GM12878 (cell line): Measurements from ENCODE around the gene PATZ1. TPM values are rescaled to one million over a fixed set of nuclear protein-coding genes. Genes with fewer than 3 reads are reported as not detected.

ENCODE experiments used
- ATAC-seq: fragments of 200-7000 bp; cut with Tn5 transposase; 3 replicates; pipeline ENCODE4 v1.9.1; 2020; ENCODE audit warnings: mild to moderate bottlenecking, moderate library complexity
- BruUV-seq: library from RNA; stranded (reverse); fragments of 400-500 nt; replicated peaks from 2 replicates; lab custom pipeline; 2021; lab: Mats Ljungman, UMichigan
- CTCF ChIA-PET: fragments of 300-600 bp; sonication (Branson Sonifier 250); formaldehyde crosslinking; extraction: SDS; loops from one replicate; lab custom pipeline; 2021; ENCODE audit warnings: inconsistent platforms; lab: Yijun Ruan, JAX
- POLR2A ChIA-PET: fragments of 350-600 bp; formaldehyde crosslinking; extraction: SDS; loops from one replicate; lab custom pipeline; 2021; ENCODE audit warnings: inconsistent platforms; lab: Charles Lee
- RAD21 ChIA-PET: fragments of 300-600 bp; sonication (Branson Sonifier 250); formaldehyde crosslinking; loops from one replicate; lab custom pipeline; 2023; ENCODE audit warnings: antibody characterized with exemption; ENCODE audit not compliant: unreplicated experiment; lab: Charles Lee
- SMC1A ChIA-PET: fragments of 300-600 bp; sonication (Branson Sonifier 250); formaldehyde crosslinking; loops from one replicate; lab custom pipeline; 2023; ENCODE audit not compliant: unreplicated experiment, uncharacterized antibody; lab: Charles Lee
- DNase-seq: peaks from one replicate; pipeline ENCODE4 v3.0.0-alpha.2; 2011; ENCODE audit warnings: low read depth, low spot score
- FAIRE-seq: peaks from 3 replicates; lab custom pipeline; 2011; peaks lifted over from hg19 to GRCh38; lab: Jason Lieb, UNC
- H2AFZ ChIP-seq: 2 replicates; pipeline ENCODE4 v1.6.0; 2011; ENCODE audit warnings: low read depth, low read length, control low read depth; ENCODE audit not compliant: control insufficient read depth
- H3K27ac ChIP-seq: 2 replicates; pipeline ENCODE4 v1.5.1; 2011; ENCODE audit warnings: control low read depth; ENCODE audit not compliant: control insufficient read depth, insufficient read depth
- H3K27me3 ChIP-seq, 2 experiments: replicated peaks in 1 of 2; 2 replicates each; pipeline versions ENCODE4 v1.6.0 to v1.6.1; 2011; ENCODE audit warnings: low read length in 1 of 2; ENCODE audit not compliant: control insufficient read depth in 2 of 2, insufficient read depth in 2 of 2
- H3K36me3 ChIP-seq, 2 experiments: 2 replicates each; pipeline ENCODE4 v1.5.1; 2011; ENCODE audit warnings: low read length in 1 of 2; ENCODE audit not compliant: control insufficient read depth in 2 of 2, insufficient read depth in 2 of 2
- H3K4me1 ChIP-seq: 2 replicates; pipeline ENCODE4 v1.6.1; 2011; ENCODE audit warnings: mild to moderate bottlenecking, low read length, moderate library complexity, mixed read lengths; ENCODE audit not compliant: control insufficient read depth, insufficient read depth
- H3K4me2 ChIP-seq: 2 replicates; pipeline ENCODE4 v1.6.0; 2011; ENCODE audit warnings: control low read depth; ENCODE audit not compliant: control insufficient read depth, insufficient read depth
- H3K4me3 ChIP-seq: fragments of 200-600 bp; sonication (generic); 2 replicates; pipeline ENCODE4 v1.5.1; 2016
- H3K79me2 ChIP-seq: 2 replicates; pipeline ENCODE4 v1.6.0; 2011; ENCODE audit warnings: low read length; ENCODE audit not compliant: control insufficient read depth, insufficient read depth
- H3K9ac ChIP-seq: 2 replicates; pipeline ENCODE4 v1.8.0; 2011; ENCODE audit warnings: low read length, control low read depth, mixed read lengths; ENCODE audit not compliant: control insufficient read depth, insufficient read depth
- H3K9me3 ChIP-seq: replicated peaks from 3 replicates; pipeline ENCODE4 v1.5.1; 2011; ENCODE audit warnings: mild to moderate bottlenecking, low read length; ENCODE audit not compliant: control insufficient read depth, insufficient read depth
- H4K20me1 ChIP-seq: 2 replicates; pipeline ENCODE4 v1.6.0; 2011; ENCODE audit not compliant: control insufficient read depth, insufficient read depth
- CREM ChIP-seq: IDR thresholded peaks from 2 replicates; pipeline ENCODE4 v1.6.1; 2014; ENCODE audit warnings: antibody characterized with exemption, low read depth
- ESRRA ChIP-seq: IDR thresholded peaks from 2 replicates; pipeline ENCODE4 v1.6.1; 2012; ENCODE audit warnings: mild to moderate bottlenecking, low read length, improper control_type of control experiment
- FOS ChIP-seq: IDR thresholded peaks from 3 replicates; pipeline ENCODE4 v1.6.1; 2011; ENCODE audit warnings: borderline replicate concordance; ENCODE audit not compliant: insufficient read length; ENCODE audit errors: extremely low read depth
- FOXK2 ChIP-seq: fragments of 450-650 bp; IDR thresholded peaks from 2 replicates; pipeline ENCODE4 v1.6.1; 2017; ENCODE audit warnings: mild to moderate bottlenecking, moderate library complexity
- GABPA ChIP-seq: IDR thresholded peaks from 2 replicates; pipeline ENCODE4 v1.6.1; 2014; ENCODE audit warnings: antibody characterized with exemption, low read depth, mild to moderate bottlenecking, inconsistent platforms
- JUND ChIP-seq: IDR thresholded peaks from 2 replicates; pipeline ENCODE4 v1.6.1; 2012; ENCODE audit warnings: low read depth, mild to moderate bottlenecking, low read length, improper control_type of control experiment, moderate library complexity
- KLF5 ChIP-seq: fragments of 450-650 bp; IDR thresholded peaks from 2 replicates; pipeline ENCODE4 v1.6.1; 2014; ENCODE audit warnings: mild to moderate bottlenecking; ENCODE audit not compliant: partially characterized antibody
- MXI1 ChIP-seq: fragments of 150-350 bp; IDR thresholded peaks from 2 replicates; pipeline ENCODE4 v1.6.1; 2011; ENCODE audit warnings: low read depth, mild to moderate bottlenecking, inconsistent platforms, low read length, improper control_type of control experiment
- NFIC ChIP-seq: IDR thresholded peaks from 2 replicates; pipeline ENCODE4 v1.6.1; 2012; ENCODE audit warnings: low read depth, mild to moderate bottlenecking, inconsistent platforms, low read length, moderate library complexity
- NR2F1 ChIP-seq: fragments of 450-650 bp; conservative IDR thresholded peaks from 2 replicates; pipeline ENCODE4 v1.6.1; 2017; ENCODE audit warnings: mild to moderate bottlenecking
- PAX8 ChIP-seq: fragments of 450-650 bp; IDR thresholded peaks from 2 replicates; pipeline ENCODE4 v1.6.1; 2017; ENCODE audit warnings: mild to moderate bottlenecking, moderate library complexity
- PML ChIP-seq: IDR thresholded peaks from 2 replicates; pipeline ENCODE4 v1.6.1; 2012; ENCODE audit warnings: low read length, inconsistent platforms
- RCOR1 ChIP-seq: conservative IDR thresholded peaks from 2 replicates; pipeline ENCODE4 v1.6.1; 2012; ENCODE audit warnings: low read depth, low read length, improper control_type of control experiment
- RUNX3 ChIP-seq: IDR thresholded peaks from 2 replicates; pipeline ENCODE4 v1.6.1; 2012; ENCODE audit warnings: low read length, inconsistent platforms
- SMC3 ChIP-seq: IDR thresholded peaks from 2 replicates; pipeline ENCODE4 v1.6.1; 2011; ENCODE audit warnings: low read length, improper control_type of control experiment, borderline replicate concordance
- ZNF687 ChIP-seq: fragments of 450-650 bp; IDR thresholded peaks from 2 replicates; pipeline ENCODE4 v1.6.1; 2017; ENCODE audit warnings: mild to moderate bottlenecking, moderate library complexity
- WGBS: methylation state at CpG from one replicate; pipeline ENCODE4 v1.1.6; 2016; ENCODE audit warnings: low lambda C conversion rate; ENCODE audit not compliant: insufficient replicate concordance, insufficient coverage; ENCODE audit errors: missing lambda C conversion rate; 5-methylcytosine and 5-hydroxymethylcytosine counted together
- in situ Hi-C: fragments of 300-500 bp; cut with MboI; formaldehyde crosslinking; loops from 9 replicates; pipeline ENCODE4 v1.14.3; 2018; ENCODE audit warnings: mixed read lengths
- intact Hi-C: fragments of 100-400 bp; cut with micrococcal nuclease; formaldehyde crosslinking; loops from one replicate; pipeline ENCODE4 v1.14.2; 2022; ENCODE audit not compliant: unreplicated experiment
- polyA plus RNA-seq, 11 experiments: library from polyadenylated mRNA; depleted of rRNA in 4 of 11; unstranded in 6 of 11; stranded (reverse) in 5 of 11; fragments of >200 nt; fragmentation: Nextera tagmentation in 4 of 11; fragmentation: Illumina TruSeq in 1 of 11; extraction: Ambion mirVana in 4 of 11; extraction: Trizol in 1 of 11; gene quantifications; 1 replicate in 1 of 11; 2 replicates in 10 of 11; pipeline versions ENCODE4 v1.2.1 to v1.2.3, GENCODE V29; 2011 to 2016; ENCODE audit warnings: inconsistent platforms in 2 of 11, missing spikeins in 2 of 11, low read depth in 1 of 11
- total RNA-seq, 4 experiments: library from RNA; depleted of rRNA in 3 of 4; stranded (reverse); fragments of >200 nt in 3 of 4; fragmentation: Illumina TruSeq in 1 of 4; extraction: Trizol in 1 of 4; gene quantifications; 2 replicates each; pipeline versions ENCODE4 v1.2.1 to v1.2.3, GENCODE V29; 2013 to 2021
- TF ChIP-seq, protein P1 (sequence below): fragments of 450-650 bp; formaldehyde crosslinking; IDR thresholded peaks from 2 replicates; pipeline ENCODE4 v1.4.0; 2022; ENCODE audit warnings: mild to moderate bottlenecking, moderate library complexity

PATZ1 gene
- total and polyA plus RNA-seq, 10 of the 15 experiments (the other 5 are each of a cell fraction or from before 2014, with no cell fraction given), result 3.6 to 32.7 (median 13.9) TPM

GRCh38 chr22:31305194-31305593 lies 41.0 kb downstream of the PATZ1 start (continued):
- TF ChIP-seq PAX8 (no peak), MXI1 (no peak), GABPA (no peak), FOS (no peak), RUNX3 (no peak), PML (no peak), SMC3 (no peak)
- TF ChIP-seq, protein P1, sequence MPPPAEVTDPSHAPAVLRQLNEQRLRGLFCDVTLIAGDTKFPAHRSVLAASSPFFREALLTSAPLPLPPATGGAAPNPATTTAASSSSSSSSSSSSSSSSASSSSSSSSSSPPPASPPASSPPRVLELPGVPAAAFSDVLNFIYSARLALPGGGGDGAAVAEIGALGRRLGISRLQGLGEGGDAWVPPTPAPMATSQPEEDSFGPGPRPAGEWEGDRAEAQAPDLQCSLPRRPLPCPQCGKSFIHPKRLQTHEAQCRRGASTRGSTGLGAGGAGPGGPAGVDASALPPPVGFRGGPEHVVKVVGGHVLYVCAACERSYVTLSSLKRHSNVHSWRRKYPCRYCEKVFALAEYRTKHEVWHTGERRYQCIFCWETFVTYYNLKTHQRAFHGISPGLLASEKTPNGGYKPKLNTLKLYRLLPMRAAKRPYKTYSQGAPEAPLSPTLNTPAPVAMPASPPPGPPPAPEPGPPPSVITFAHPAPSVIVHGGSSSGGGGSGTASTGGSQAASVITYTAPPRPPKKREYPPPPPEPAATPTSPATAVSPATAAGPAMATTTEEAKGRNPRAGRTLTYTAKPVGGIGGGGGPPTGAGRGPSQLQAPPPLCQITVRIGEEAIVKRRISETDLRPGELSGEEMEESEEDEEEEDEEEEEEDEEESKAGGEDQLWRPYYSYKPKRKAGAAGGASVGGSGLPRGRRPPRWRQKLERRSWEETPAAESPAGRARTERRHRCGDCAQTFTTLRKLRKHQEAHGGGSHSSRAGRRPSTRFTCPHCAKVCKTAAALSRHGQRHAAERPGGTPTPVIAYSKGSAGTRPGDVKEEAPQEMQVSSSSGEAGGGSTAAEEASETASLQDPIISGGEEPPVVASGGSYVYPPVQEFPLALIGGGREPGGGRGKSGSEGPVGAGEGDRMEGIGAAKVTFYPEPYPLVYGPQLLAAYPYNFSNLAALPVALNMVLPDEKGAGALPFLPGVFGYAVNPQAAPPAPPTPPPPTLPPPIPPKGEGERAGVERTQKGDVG, result no peak

GRCh38 chr22:31302537-31302936 lies 43.6 kb downstream of the PATZ1 start:
- BruUV-seq, result no TSS peak
- H3K9ac ChIP-seq, result no peak overlapping the region
- peaks cover 7% of the 10 kb centered on the region for H3K4me1 ChIP-seq
- DNase-seq, result no peak
- H3K9me3 ChIP-seq, result no peaks in the 10 kb centered on the region
- SMC1A ChIA-PET, result interaction anchor here (0.7 kb wide), 1 partner anchor 143 kb away, joined by 3 read pairs; no protein-coding TSS in a partner anchor
- no peak overlapping the region for H3K27ac ChIP-seq
- RAD21 ChIA-PET, result no interaction called here
- no peak overlapping the region for H3K4me2 ChIP-seq
- no peaks in the 10 kb centered on the region for H3K36me3 ChIP-seq
- in situ Hi-C loops (no loop called here), intact Hi-C loops (no loop called here)
- H3K4me3 ChIP-seq, result no peak overlapping the region
- H2AFZ ChIP-seq, result no peak overlapping the region
- H4K20me1 ChIP-seq, result no peaks in the 10 kb centered on the region
- 53% methylated on average over 3 of the region's 3 CpGs for whole genome bisulfite sequencing
- POLR2A ChIA-PET, result interaction anchor here (1.0 kb wide), 1 partner anchor 335 kb away, joined by 3 read pairs; no protein-coding TSS in a partner anchor
- FAIRE-seq, result no peak
- CTCF ChIA-PET, result interaction anchor here (0.6 to 10.4 kb wide), 3 partner anchors 11 to 154 kb away, joined by 3 to 91 read pairs (median 3); no protein-coding TSS in a partner anchor
- ATAC-seq, result no peak
- H3K79me2 ChIP-seq, result no peaks in the 10 kb centered on the region
- H3K27me3 ChIP-seq, result no peaks in the 10 kb centered on the region
- TF ChIP-seq NR2F1 (no peak), FOXK2 (no peak), NFIC (no peak), JUND (no peak), CREM (no peak), RCOR1 (no peak), ESRRA (no peak), ZNF687 (no peak), FOS (no peak), KLF5 (no peak)
